SK-N-MC (cell line): ENCODE measurements around the gene PTGS1.
"Not testable (repeated sequence)": the region's sequence is repeated elsewhere in the genome, so short reads cannot be mapped to it uniquely, and the experiment has no call there.

Source experiments
- DNase-seq: peaks from one replicate; pipeline ENCODE4 v3.0.0-alpha.2; 2011; ENCODE audit warnings: low read depth, low spot score
- H3K27ac ChIP-seq: fragments of 200-600 bp; sonication (generic); 2 replicates; pipeline ENCODE4 v1.5.1; 2016; ENCODE audit warnings: mixed run types
- H3K36me3 ChIP-seq: fragments of 200-600 bp; sonication (generic); 2 replicates; pipeline ENCODE4 v1.6.1; 2017; ENCODE audit warnings: antibody characterized with exemption, low read length, mixed read lengths; ENCODE audit not compliant: insufficient read depth
- H3K4me3 ChIP-seq: fragments of 200-600 bp; sonication (generic); 2 replicates; pipeline ENCODE4 v1.5.1; 2016
- H3K9ac ChIP-seq: fragments of 200-600 bp; sonication (generic); 2 replicates; pipeline ENCODE4 v1.8.0; 2017; ENCODE audit warnings: mixed run types, mixed read lengths; ENCODE audit not compliant: insufficient read length
- H3K9me3 ChIP-seq: fragments of 200-600 bp; sonication (generic); 2 replicates; pipeline ENCODE4 v1.6.1; 2017; ENCODE audit warnings: low read depth, mild to moderate bottlenecking, antibody characterized with exemption, low read length, moderate library complexity, mixed read lengths
- EZH2 ChIP-seq: fragments of 200-600 bp; sonication (generic); IDR thresholded peaks from one replicate; pipeline ENCODE4 v1.6.1; 2017; ENCODE audit warnings: antibody characterized with exemption
- FOXP2 ChIP-seq: optimal IDR thresholded peaks from 2 replicates; pipeline ENCODE3; 2011; ENCODE audit warnings: mild to moderate bottlenecking, moderate library complexity; ENCODE audit not compliant: insufficient read depth; ENCODE audit errors: extremely low read length, control extremely low read depth
- POLR2AphosphoS5 ChIP-seq: IDR thresholded peaks from 2 replicates; pipeline ENCODE4 v1.6.1; 2012; ENCODE audit warnings: mild to moderate bottlenecking, low read depth, low read length, borderline replicate concordance

The PTGS1 gene

DNA sequence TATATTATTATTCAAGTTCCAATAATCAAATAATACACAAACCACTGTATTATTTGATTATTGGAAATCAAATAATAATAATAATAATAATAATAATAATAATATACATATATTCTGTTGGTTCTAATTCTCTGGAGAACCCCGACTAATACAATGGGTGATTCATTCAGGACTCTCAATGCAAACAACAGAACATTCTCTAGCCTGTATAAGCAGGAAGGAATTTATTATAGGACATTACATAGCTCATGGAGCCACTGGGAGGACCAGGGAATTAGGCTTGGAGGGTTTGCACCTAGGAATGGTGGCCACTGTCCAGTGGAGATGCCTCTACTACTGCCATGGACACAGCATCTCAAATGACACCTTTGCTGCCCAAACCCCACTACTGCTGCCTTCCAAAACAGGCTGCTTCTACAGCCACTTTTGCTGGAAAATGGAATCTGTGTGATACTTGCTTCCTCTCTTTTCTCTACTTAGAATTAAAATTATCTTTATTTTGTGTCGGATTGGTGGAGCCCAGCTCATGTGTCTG lies 25.9 kb downstream of the PTGS1 start:
- Histone ChIP-seq H3K27ac (no peak overlapping the region), H3K36me3 (no peaks in the 10 kb centered on the region), H3K9ac (no peak overlapping the region), H3K9me3 (no peaks in the 10 kb centered on the region), H3K4me3 (no peak overlapping the region)
- TF ChIP-seq POLR2AphosphoS5 (no peak), FOXP2 (no peak), EZH2 (no peak)
- no peak for DNase-seq

DNA sequence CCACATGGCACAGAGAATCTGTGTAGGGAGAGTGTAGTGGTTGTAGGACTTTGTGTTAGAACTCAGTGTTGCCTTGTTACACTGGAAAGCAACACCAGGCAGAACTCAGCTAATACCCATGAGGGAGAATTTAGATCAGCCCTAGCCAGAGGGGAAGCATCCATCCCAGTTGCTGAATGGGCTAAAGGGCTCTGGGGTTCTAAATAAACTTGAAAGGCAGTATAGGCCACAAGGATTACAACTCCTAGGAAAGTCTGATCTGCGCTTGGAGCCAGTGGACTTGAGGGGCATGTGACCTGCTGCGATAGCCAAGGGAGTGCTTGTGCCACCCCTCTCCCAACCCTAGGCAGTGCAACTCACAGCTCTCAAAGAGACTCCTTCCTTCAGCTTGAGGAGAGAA lies 26.9 kb downstream of the PTGS1 start:
- no peak overlapping the region for H3K4me3 ChIP-seq
- H3K27ac ChIP-seq: no peak overlapping the region
- no peak for DNase-seq
- no peaks in the 10 kb centered on the region for H3K9me3 ChIP-seq
- H3K36me3 ChIP-seq: no peaks in the 10 kb centered on the region
- H3K9ac ChIP-seq: no peak overlapping the region
- TF ChIP-seq EZH2 (no peak), POLR2AphosphoS5 (no peak), FOXP2 (no peak)

DNA sequence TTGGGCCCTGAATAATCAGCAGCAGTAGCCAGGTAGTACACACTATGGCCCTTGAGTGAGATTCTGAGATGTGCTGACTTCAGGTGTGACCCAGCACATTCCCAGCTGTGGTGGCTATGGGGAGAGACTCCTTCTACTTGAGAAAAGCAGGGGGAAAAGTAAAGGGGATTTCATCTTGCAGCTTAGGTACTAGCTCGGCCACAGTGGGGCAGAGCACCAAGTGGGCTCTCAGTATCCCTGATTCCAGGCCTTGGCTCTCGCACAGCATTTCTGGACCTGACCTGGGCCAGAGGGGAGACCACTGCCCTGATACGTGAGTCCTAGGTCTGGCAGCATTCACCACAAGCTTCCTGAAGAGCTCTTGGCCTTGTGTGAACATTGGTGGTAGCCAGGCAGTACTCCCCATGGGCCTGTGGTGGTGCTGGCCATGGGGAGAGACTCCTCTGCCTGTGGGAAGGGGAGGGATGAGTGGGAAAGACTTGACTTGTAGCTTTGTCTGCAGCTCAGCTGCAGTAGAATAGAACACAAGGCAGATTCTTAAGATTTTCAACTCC lies 27.6 kb downstream of the PTGS1 start:
- Histone ChIP-seq H3K4me3 (no peak overlapping the region), H3K9me3 (no peaks in the 10 kb centered on the region), H3K36me3 (no peaks in the 10 kb centered on the region), H3K27ac (no peak overlapping the region), H3K9ac (no peak overlapping the region)
- TF ChIP-seq POLR2AphosphoS5: no peak
- no peak for TF ChIP-seq FOXP2
- no peak for TF ChIP-seq EZH2
- no peak for DNase-seq

DNA sequence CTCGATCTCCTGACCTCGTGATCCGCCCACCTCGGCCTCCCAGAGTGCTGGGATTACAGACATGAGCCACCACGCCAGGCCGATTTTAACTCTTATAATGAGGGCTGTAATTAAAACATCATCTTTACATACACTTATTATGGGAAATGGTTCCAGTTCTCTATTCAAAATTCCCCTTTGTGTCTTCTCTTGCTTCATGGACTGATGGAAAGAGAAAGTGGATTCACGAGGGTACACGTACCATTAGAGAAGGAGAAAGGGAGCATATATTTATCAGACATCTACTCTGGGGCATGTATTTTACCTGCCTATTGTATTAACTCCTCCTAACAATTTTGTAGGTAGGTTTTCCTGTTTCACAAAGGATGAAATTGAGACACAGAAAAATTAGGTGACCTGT lies 31.1 kb downstream of the PTGS1 start:
- DNase-seq: no peak
- TF ChIP-seq FOXP2 (no peak), POLR2AphosphoS5 (no peak), EZH2 (no peak)
- H3K36me3 ChIP-seq: no peaks in the 10 kb centered on the region
- H3K9ac ChIP-seq: no peak overlapping the region
- H3K4me3 ChIP-seq: no peak overlapping the region
- H3K27ac ChIP-seq: no peak overlapping the region
- no peaks in the 10 kb centered on the region for H3K9me3 ChIP-seq

DNA sequence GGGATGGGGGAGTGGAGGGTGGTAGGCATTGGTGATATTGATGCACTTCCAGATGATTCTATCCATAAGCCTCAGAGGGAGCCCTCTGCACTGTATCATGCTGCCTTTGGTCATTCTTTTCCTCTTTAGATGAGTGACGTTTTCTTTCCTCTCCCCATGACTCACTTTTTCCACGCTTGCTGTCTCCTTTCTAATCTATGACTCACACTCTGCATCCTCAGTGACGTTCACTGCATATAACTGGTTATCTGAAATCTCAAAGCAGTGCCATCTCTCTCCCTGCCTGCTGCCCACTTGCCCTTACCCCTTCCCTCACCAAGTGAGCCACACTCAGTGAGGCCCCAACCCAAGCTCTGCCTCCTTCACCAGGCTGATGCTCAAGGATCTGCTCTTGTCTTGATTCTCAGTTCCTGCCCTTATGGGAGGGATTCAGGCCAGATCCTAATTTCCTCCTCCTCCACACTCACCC lies 31.6 kb downstream of the PTGS1 start:
- TF ChIP-seq POLR2AphosphoS5 (no peak), FOXP2 (no peak), EZH2 (no peak)
- no peaks in the 10 kb centered on the region for H3K9me3 ChIP-seq
- no peak overlapping the region for H3K4me3 ChIP-seq
- no peak overlapping the region for H3K27ac ChIP-seq
- no peak for DNase-seq
- no peaks in the 10 kb centered on the region for H3K36me3 ChIP-seq
- H3K9ac ChIP-seq: no peak overlapping the region

DNA sequence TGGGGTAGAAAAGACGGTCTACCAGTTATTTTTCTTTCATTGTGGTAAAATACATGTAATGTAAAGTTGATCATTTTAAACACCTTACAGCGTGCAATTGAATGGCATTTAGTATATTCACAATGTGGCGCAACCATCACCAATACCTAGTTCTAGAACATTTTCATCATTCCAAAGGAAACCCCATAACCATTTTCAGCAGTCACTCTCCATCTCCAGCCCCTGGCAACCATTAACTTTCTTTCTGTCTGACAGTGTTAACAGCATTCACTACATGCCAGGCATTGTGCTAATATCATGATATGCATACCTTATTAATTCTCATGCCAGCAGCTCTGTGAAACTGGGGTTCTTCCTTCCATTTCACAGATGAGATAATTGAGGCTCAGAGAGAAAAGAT lies 32.0 kb downstream of the PTGS1 start:
- Histone ChIP-seq H3K4me3 (no peak overlapping the region), H3K36me3 (no peaks in the 10 kb centered on the region), H3K9me3 (no peaks in the 10 kb centered on the region), H3K27ac (no peak overlapping the region), H3K9ac (no peak overlapping the region)
- TF ChIP-seq FOXP2 (no peak), POLR2AphosphoS5 (no peak), EZH2 (no peak)
- no peak for DNase-seq

DNA sequence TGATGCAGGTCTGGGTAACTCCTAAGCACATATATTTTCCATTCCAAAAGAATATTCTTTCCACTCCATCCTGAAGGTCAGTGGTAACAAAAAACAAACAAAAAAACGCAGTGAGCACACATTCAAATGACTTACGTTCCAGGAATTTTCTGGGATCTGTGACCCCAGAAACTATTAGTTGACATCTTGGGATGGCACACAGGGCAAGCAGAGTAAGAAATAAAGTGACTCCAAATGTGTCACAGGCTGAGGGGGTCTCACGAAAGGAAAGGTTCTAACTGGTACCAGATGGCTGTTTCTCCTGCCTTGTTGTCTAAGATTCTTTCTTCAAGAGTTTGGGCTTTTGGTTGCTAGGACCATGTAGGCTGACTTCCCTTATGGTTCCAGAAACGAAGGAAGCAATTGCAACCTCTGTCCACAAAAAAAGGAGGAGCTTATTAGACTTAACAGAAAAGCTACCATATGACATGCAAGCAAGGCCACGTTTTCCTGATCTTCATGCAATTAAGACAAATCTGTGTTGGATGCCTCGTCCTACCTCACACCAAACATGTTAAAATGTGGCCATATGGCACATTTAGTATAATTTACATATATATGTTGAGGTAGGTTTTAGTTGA lies 32.7 kb downstream of the PTGS1 start:
- H3K9me3 ChIP-seq: no peaks in the 10 kb centered on the region
- TF ChIP-seq EZH2 (no peak), POLR2AphosphoS5 (no peak), FOXP2 (no peak)
- H3K4me3 ChIP-seq: no peak overlapping the region
- DNase-seq: no peak
- no peak overlapping the region for H3K27ac ChIP-seq
- H3K9ac ChIP-seq: no peak overlapping the region
- no peaks in the 10 kb centered on the region for H3K36me3 ChIP-seq

DNA sequence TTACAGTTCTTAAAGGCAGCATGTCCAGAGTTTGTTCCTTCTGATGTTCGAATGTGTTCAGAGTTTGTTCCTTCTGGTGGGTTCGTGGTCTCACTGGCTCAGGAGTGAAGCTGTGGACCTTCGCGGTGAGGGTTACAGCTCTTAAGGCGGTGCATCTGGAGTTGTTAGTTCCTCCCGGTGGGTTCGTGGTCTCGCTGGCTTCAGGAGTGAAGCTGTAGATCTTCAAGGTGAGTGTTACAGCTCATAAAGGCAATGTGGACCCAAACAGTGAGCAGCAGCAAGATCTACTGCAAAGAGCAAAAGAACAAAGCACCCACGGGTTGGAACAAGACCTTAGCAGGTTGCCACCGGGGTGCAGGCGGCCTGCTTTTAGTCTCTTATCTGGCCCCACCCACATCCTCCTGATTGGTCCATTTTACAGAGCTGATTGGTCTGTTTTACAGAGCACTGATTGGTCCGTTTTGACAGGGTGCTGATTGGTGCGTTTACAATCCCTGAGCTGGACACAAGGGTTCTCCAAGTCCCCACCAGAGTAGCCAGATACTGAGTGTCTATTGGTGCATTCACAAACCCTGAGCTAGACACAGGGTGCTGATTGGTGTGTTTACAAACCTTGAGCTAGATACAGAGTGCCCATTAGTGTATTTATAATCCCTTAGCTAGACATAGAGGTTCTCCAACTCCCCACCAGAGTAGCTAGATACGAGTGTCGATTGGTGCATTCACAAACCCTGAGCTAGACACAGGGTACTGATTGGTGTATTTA lies 34.7 kb downstream of the PTGS1 start:
- DNase-seq, H3K27ac ChIP-seq, H3K36me3 ChIP-seq, H3K4me3 ChIP-seq, H3K9me3 ChIP-seq, H3K9ac ChIP-seq: not testable (repeated sequence)

DNA sequence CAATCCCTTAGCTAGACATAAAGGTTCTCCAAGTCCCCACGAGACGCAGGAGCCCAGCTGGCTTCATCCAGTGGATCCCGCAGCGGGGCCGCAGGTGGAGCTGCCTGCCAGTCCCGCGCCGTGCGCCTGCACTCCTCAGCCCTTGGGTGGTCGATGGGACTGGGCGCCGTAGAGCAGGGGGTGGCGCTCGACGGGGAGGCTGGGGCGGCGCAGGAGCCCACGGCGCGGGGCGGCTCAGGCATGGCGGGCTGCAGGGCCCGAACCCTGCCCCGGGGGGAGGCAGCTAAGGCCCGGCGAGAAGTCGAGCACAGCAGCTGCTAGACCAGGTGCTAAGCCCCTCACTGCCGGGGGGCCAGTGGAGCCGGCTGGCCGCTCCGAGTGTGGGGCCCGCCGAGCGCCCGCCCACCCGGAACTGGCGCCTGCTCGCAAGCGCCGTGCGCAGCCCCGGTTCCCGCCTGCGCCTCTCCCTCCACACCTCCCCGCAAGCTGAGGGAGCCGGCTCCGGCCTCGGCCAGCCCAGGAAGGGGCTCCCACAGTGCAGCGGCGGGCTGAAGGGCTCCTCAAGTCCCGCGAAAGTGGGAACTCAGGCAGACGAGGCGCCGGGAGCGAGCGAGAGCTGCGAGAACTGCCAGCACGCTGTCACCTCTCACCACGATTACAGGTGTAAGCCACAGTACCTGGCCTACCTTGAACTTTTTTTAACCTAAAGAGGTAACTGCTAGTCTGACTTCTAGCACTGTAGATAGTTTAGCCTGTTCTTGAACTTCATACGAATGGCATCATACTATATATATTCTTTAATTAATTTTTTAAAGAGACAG lies 35.5 kb downstream of the PTGS1 start:
- Histone ChIP-seq H3K9me3 (no peaks in the 10 kb centered on the region), H3K36me3 (no peaks in the 10 kb centered on the region), H3K9ac (no peak overlapping the region), H3K27ac (no peak overlapping the region), H3K4me3 (no peak overlapping the region)
- no peak for DNase-seq
- TF ChIP-seq FOXP2 (no peak), POLR2AphosphoS5 (no peak), EZH2 (no peak)

DNA sequence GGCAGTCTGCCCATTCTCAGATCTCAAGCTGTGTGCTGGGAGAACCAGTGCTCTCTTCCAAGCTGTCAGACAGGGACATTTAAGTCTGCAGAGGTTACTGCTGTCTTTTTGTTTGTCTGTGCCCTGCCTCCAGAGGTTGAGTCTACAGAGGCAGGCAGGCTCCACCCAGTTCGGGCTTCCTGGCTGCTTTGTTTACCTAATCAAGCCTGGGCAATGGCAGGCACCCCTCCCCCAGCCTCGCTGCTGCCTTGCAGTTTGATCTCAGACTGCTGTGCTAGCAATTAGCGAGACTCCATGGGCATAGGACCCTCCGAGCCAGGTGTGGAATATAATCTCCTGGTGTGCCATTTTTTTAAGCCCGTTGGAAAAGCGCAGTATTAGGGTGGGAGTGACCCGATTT lies 43.3 kb downstream of the PTGS1 start:
- H3K36me3 ChIP-seq, DNase-seq, H3K9ac ChIP-seq, H3K9me3 ChIP-seq, H3K4me3 ChIP-seq, H3K27ac ChIP-seq: not testable (repeated sequence)
